HepG2 (cell line): ENCODE measurements around the gene HYPK. TPM values are rescaled to one million over a fixed set of nuclear protein-coding genes. Genes with fewer than 3 reads are reported as not detected.

Experiments used
- ARNT2 ChIP-seq: sonication (generic); formaldehyde crosslinking; IDR thresholded peaks from 2 replicates; pipeline ENCODE4 v1.8.0; 2022; ENCODE audit warnings: mild to moderate bottlenecking, low read depth, missing genetic modification reagents, moderate library complexity
- ASH2L ChIP-seq: fragments of 300-600, 200-600 bp; sonication (generic); IDR thresholded peaks from 2 replicates; pipeline ENCODE4 v1.7.0; 2017; ENCODE audit warnings: low read depth, mild to moderate bottlenecking, moderate library complexity, mixed read lengths, low read length; ENCODE audit not compliant: insufficient read length
- CCDC6 ChIP-seq: sonication (generic); formaldehyde crosslinking; IDR thresholded peaks from 2 replicates; pipeline ENCODE4 v1.8.1; 2022; ENCODE audit warnings: mild to moderate bottlenecking, missing genetic modification reagents, moderate library complexity
- CHD2 ChIP-seq: IDR thresholded peaks from 2 replicates; pipeline ENCODE4 v1.6.1; 2011; ENCODE audit warnings: low read depth, low read length, improper control_type of control experiment
- DZIP1 ChIP-seq: sonication (generic); formaldehyde crosslinking; IDR thresholded peaks from 2 replicates; pipeline ENCODE4 v1.5.0; 2020; ENCODE audit warnings: mild to moderate bottlenecking, missing genetic modification reagents
- EED ChIP-seq: sonication (generic); formaldehyde crosslinking; IDR thresholded peaks from 2 replicates; pipeline ENCODE4 v1.5.0; 2020; ENCODE audit warnings: mild to moderate bottlenecking, missing genetic modification reagents
- FOXC1 ChIP-seq: sonication (generic); formaldehyde crosslinking; IDR thresholded peaks from 2 replicates; pipeline ENCODE4 v1.8.0; 2022; ENCODE audit warnings: mild to moderate bottlenecking, missing genetic modification reagents, borderline replicate concordance
- HOXA3 ChIP-seq: sonication (generic); formaldehyde crosslinking; IDR thresholded peaks from 2 replicates; pipeline ENCODE4 v1.5.0; 2020; ENCODE audit warnings: missing genetic modification reagents
- MAZ ChIP-seq, 2 experiments: sonication (generic) in 1 of 2; formaldehyde crosslinking in 1 of 2; IDR thresholded peaks; 2 replicates each; pipeline versions ENCODE4 v1.5.0 to v1.6.1; 2012 to 2020; ENCODE audit warnings: low read depth in 2 of 2, mild to moderate bottlenecking in 2 of 2, borderline replicate concordance in 1 of 2, improper control_type of control experiment in 1 of 2, low read length in 1 of 2, missing genetic modification reagents in 1 of 2, moderate library complexity in 1 of 2
- MED1 ChIP-seq: sonication (generic); formaldehyde crosslinking; IDR thresholded peaks from 2 replicates; pipeline ENCODE4 v1.4.0; 2020; ENCODE audit warnings: missing genetic modification reagents
- MTF1 ChIP-seq: sonication (generic); formaldehyde crosslinking; IDR thresholded peaks from 2 replicates; pipeline ENCODE4 v1.5.0; 2020; ENCODE audit warnings: missing genetic modification reagents
- NFE2L2 ChIP-seq: fragments of 150-350 bp; IDR thresholded peaks from 2 replicates; pipeline ENCODE4 v1.6.1; 2014; ENCODE audit warnings: low read length
- NR1H2 ChIP-seq: sonication (generic); formaldehyde crosslinking; IDR thresholded peaks from 2 replicates; pipeline ENCODE4 v1.8.1; 2022; ENCODE audit warnings: low read depth, missing genetic modification reagents, borderline replicate concordance
- PAF1 ChIP-seq: IDR thresholded peaks from 2 replicates; pipeline ENCODE4 v1.6.1; 2016; ENCODE audit warnings: missing genetic modification reagents, missing compliant biosample characterization
- PRDM15 ChIP-seq: sonication (generic); formaldehyde crosslinking; IDR thresholded peaks from 2 replicates; pipeline ENCODE4 v1.4.0; 2020; ENCODE audit warnings: missing genetic modification reagents
- THYN1 ChIP-seq: sonication (generic); formaldehyde crosslinking; IDR thresholded peaks from 2 replicates; pipeline ENCODE4 v1.8.1; 2023; ENCODE audit warnings: low read depth, mild to moderate bottlenecking, moderate library complexity, missing genetic modification reagents, borderline replicate concordance
- ZFP82 ChIP-seq: sonication (generic); formaldehyde crosslinking; IDR thresholded peaks from 2 replicates; pipeline ENCODE4 v1.5.1; 2020; ENCODE audit warnings: mild to moderate bottlenecking, missing genetic modification reagents, borderline replicate concordance
- ZNF232 ChIP-seq: sonication (generic); formaldehyde crosslinking; IDR thresholded peaks from 2 replicates; pipeline ENCODE4 v1.4.0; 2020; ENCODE audit warnings: missing genetic modification reagents, borderline replicate concordance
- ZNF317 ChIP-seq: sonication (generic); formaldehyde crosslinking; IDR thresholded peaks from 2 replicates; pipeline ENCODE4 v1.5.0; 2020; ENCODE audit warnings: mild to moderate bottlenecking, missing genetic modification reagents
- ZNF546 ChIP-seq: sonication (generic); formaldehyde crosslinking; conservative IDR thresholded peaks from 2 replicates; pipeline ENCODE4 v1.8.1; 2023; ENCODE audit warnings: mild to moderate bottlenecking, missing genetic modification reagents
- ZNF749 ChIP-seq: sonication (generic); formaldehyde crosslinking; IDR thresholded peaks from 2 replicates; pipeline ENCODE4 v1.8.0; 2022; ENCODE audit warnings: mild to moderate bottlenecking, missing genetic modification reagents, moderate library complexity, borderline replicate concordance
- ZSCAN29 ChIP-seq: sonication (generic); formaldehyde crosslinking; conservative IDR thresholded peaks from 2 replicates; pipeline ENCODE4 v1.4.0; 2020; ENCODE audit warnings: mild to moderate bottlenecking, missing genetic modification reagents
- polyA plus RNA-seq, 8 experiments: library from polyadenylated mRNA; depleted of rRNA in 3 of 8; stranded (reverse) in 7 of 8; unstranded in 1 of 8; fragments of >200 nt; fragmentation: Illumina TruSeq in 4 of 8; extraction: Trizol in 4 of 8; gene quantifications; 2 replicates each; pipeline versions ENCODE4 v1.2.1 to v1.2.3, GENCODE V29; 2011 to 2016; ENCODE audit warnings: low read depth in 4 of 8, missing spikeins in 1 of 8, mixed read lengths in 1 of 8; ENCODE audit not compliant: insufficient read depth in 1 of 8
- total RNA-seq, 5 experiments: library from RNA; depleted of rRNA; stranded (reverse); fragments of >200 nt; fragmentation: Illumina TruSeq; extraction: Trizol; gene quantifications; 2 replicates each; pipeline ENCODE4 v1.2.3, GENCODE V29; 2016; ENCODE audit warnings: low read depth in 1 of 5

HYPK gene
- total and polyA plus RNA-seq, 2 of the 13 experiments (the other 11 are each of a cell fraction or from before 2014, with no cell fraction given) = 13.5 to 16.5 TPM

GRCh38 chr15:43800286-43801141 lies at the start of gene HYPK (continued):
- peak; percentile 80; the same call in 1 of the 2 replicates for TF ChIP-seq DZIP1
- TF ChIP-seq MTF1 (CRISPR knock-in tag) = no peak
- no peak for TF ChIP-seq FOXC1 (CRISPR knock-in tag)
- no peak for TF ChIP-seq NFE2L2
- 0 out of 2 replicates have a peak, but pooled peaks have one; percentile 60 for TF ChIP-seq ZNF317 (CRISPR knock-in tag)
- TF ChIP-seq PAF1 (CRISPR knock-in tag) = peak; percentile 71; the same call in 1 of the 2 replicates
- TF ChIP-seq CHD2 = 0 out of 2 replicates have a peak, but pooled peaks have one; percentile 12
- TF ChIP-seq HOXA3 = peak; percentile 66; the same call in 1 of the 2 replicates
- peak; percentile 47; the same call in 1 of the 2 replicates for TF ChIP-seq CCDC6 (CRISPR knock-in tag)
- no peak for TF ChIP-seq PRDM15
- TF ChIP-seq ZNF749 (CRISPR knock-in tag) = no peak; the same call in 1 of the 2 replicates
- 0 out of 2 replicates have a peak, but pooled peaks have one; percentile 37 for TF ChIP-seq EED (CRISPR knock-in tag)
- no peak for TF ChIP-seq ZFP82
- TF ChIP-seq NR1H2 (CRISPR knock-in tag) = peak; percentile 75; the same call in 1 of the 2 replicates
- TF ChIP-seq THYN1 (CRISPR knock-in tag) = no peak
- TF ChIP-seq ASH2L = peak; percentile 75
- 0 out of 2 replicates have a peak, but pooled peaks have one; percentile 58 for TF ChIP-seq ZNF546 (CRISPR knock-in tag)
- TF ChIP-seq ARNT2 (CRISPR knock-in tag) = peak; percentile 90
- TF ChIP-seq MED1 = peak; percentile 61
- TF ChIP-seq MAZ (IDR thresholded peaks at IDR 0.05; ENCODE audit: borderline replicate concordance, low read depth, low read length) = no peak; the same call in 1 of the 2 replicates
- TF ChIP-seq MAZ (CRISPR knock-in tag; IDR thresholded peaks at IDR 0.05; ENCODE audit: low read depth) = 0 out of 2 replicates have a peak, but pooled peaks have one; percentile 48
- TF ChIP-seq ZSCAN29 (CRISPR knock-in tag) = peak; percentile 53
- TF ChIP-seq ZNF232 (CRISPR knock-in tag) = 0 out of 2 replicates have a peak, but pooled peaks have one; percentile 31
